ENCODE data around the gene MARK2.
A peak's percentile ranks its signal among the peaks of the same experiment; 100 is the strongest.

The MARK2 gene

GRCh38 chr11:63831326-63831725 is 7.6 kb upstream of the MARK2 start:
- DNase-seq = no peak

DNA sequence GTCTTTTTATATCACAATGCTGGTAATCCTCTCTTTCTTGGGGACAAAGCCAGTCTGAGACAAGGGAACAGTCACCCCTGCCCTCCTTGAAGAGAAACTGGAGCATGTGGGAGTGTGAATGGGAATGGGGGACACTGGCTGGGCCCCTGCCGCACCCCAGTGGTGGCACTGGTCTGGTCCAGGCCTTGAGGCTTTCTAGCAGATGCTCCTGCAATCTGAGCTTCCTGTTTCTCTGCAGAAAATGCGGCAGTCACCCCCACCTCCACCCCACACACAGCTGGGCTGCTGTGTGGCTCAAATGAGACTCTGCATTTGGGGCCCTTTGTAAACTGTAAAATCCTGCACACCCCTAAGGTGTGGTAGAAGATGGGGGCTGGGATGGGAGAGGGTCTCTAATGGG is 6.6 kb upstream of the MARK2 start:
- DNase-seq = no peak

DNA sequence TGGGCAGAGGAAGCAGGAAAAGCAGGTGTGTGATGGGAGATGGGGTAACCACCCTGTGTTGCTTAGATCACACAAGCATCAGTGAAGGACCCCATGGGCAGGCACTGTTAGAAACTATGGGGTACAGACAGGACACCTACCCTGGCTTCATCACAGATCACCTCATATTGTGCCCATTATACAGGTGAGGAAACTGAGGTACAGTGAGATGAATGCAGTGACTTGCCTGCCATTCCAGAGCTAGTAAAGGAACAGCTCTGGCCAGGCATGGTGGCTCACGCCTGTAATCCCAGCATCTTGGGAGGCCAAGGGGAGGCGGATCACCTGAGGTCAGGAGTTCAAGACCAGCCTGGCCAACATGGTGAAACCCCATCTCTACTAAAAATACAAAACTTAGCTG is 5.9 kb upstream of the MARK2 start:
- DNase-seq = no peak

DNA sequence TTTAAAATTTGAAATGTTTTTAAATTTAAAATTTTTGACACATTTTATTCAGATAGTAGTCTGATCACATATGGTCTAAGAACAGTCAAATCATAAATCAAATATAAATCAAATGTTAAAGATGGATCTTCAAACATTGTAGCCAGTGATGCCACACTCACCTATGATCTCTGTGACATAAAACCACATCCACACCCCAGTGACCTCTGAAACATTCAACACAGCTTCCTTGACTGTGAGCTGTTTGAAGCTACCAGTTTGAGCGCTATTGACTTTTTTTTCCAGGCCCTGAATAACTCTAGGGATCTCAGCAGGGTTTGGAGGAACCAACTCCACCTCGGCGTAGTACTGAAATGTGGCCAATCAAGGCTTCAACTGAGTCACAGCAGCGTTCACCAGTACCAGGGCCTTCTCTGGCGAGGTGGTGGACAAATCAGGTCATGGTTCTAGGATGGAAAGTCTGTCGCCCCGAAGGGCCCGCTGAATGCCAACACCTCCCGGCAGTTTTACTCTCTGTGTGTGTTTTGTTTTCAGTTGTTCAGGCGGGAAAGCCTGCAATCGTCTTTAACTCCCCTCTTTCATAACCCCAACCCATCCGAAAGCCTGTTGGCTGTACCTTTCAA is 4.3 kb upstream of the MARK2 start:
- no peak for DNase-seq

DNA sequence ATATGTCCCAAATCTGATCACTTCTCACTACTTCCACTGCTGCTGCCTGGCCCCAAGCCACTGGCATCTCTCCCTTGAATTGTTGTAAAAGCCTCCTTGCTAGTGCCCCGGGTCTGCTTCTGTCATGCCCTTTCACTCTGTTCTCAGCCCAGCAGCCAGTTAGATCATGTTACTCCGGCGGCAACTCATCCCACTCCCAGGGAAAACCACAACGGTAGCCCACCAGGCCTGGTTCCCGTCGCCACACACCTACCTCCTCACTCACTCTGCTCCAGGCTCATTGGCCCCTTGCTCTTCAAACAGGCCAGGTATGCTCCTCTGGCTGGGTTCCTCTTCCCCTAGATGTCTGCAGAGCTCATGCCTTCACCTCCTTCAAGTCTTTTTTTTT is 3.8 kb upstream of the MARK2 start:
- DNase-seq = no peak

GRCh38 chr11:63837027-63837688 is 1.8 kb upstream of the MARK2 start:
- DNase-seq = peak; percentile 81

DNA sequence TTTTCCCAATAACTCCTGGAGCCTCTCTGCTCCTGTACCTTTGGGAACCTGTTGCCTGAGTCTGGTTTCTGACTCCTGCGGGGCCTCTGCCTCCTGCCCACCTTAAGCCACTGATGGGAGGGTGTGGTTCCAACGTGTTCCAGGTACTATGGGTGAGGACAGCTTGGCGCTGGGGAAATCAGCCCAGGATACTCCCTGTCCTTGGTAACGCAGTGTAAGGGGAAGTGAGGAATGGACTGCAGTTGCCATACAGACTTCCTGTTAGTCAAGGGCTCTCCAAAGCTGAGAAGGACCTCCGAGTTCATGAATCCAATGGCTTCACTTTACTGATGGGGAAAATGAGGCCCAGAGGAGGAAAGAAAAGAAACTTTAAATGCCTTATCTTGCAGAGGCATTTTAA is 1.2 kb upstream of the MARK2 start:
- DNase-seq = no peak

DNA sequence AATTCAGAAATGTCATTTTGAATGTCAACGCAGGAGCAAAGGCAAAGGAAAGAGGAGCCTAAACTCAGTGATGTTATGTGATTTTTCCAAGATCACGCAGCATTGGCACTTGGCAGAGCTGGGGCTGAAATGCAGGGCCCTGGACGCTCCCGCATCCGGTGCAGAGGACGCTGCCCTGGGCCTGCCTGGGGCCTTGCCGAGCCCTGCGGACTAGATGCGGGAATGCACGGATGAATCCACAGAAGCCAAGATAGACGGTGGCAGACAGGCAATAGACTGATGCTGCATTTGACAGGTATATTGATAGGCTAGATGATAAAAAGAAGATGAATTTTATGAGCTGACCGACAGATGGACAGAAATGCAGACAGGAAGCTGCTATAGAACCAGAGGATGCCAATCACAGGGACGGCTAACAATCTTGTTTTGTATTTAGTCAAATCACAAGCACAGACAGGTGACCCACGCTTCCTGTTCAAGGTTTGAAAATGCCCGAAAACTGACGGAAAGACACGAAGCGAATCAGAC is 696 bp upstream of the MARK2 start:
- no peak for DNase-seq

DNA sequence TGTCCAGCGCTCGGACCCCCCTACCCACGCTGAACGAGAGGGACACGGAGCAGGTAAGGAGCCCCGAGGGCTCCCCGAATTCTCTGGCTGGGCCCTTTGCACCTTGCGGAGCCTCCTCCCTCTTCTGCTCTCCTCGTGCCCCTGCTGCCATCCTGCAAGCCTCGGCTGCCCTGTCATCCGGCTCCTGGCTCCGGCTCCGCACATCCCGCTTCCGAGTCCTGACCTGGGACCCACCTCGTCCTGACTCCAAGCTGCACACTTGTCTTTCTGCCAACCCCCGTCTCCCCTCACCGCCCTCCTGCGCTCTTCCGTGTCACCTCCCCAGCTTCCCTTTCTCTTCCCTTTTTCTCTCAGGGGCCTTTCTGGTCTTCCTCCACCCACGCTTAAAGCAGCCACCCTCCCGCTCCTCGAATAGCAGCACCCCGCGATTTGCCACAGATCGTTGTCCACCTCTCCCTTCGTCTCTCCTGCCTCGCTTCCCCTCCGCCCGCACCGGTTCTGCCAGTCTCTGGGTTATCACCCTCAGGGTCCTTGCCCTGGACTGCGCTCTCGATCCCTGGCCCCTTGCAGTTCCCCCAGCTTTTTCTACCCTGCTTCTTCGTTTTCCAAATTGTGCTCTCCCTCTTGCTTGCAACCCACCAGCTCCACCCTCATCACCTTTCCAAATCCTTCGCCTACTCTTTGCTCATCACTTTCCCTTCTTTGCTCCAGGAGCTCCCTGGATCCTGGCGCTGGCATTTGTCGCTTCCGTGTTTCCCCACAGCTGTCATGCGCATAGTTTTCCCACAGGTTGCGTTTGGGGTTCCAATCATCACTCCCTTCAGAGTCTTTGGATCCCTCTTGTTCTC is 822 bp downstream of the MARK2 start:
- DNase-seq = no peak

DNA sequence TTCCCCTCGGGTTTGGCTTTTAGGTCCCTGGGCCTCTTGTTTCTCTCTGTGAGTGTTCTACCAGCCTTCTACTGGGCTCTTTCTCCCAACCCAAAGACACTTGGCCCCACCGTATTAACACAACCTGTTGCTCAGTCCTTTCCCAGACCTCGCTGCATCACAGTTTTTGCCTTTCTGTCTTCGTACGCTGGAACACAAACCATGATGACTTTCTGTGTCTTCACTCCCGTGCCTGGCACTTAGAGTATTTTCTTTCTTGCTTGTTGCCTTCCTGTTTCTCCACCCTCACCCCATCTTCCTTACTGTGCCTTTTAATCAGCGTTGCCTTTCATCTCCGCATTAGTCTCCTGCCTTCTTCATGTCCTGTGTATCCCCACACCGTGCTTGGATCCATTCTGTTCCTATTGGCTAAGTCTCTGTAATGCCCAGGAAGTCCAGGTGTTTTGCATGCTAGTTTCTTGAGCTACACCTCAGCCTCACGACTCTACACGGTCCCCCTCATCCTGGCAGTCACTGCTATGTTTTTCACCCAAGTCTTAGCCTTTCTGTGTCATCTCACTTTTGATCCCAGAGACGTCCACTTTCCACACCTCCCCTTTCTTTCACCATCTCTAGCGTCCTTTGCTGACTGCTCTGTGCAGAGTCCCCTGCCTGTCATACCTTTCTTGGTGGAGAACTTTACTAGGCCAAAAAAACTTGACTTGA is 1.6 kb downstream of the MARK2 start:
- no peak for DNase-seq

DNA sequence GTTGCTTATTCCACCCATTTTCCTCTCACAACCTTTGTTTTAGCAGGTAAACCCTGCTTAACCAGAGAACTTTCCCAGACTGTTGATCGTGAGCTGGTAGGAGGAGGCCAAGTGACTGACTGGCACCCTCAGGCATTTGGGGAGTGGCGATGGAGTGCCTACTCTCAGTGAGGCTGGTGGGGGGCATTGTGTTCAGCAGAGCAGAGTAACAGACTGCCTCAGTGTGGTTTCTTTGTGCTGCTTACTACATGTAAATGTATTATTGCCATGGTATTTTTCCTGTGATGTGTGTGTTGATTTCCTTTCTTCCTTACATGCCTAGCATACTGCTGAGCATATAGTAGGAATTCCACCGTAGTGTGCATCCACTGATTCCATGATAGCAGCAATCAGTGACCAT is 2.6 kb downstream of the MARK2 start:
- DNase-seq = peak; percentile 31

DNA sequence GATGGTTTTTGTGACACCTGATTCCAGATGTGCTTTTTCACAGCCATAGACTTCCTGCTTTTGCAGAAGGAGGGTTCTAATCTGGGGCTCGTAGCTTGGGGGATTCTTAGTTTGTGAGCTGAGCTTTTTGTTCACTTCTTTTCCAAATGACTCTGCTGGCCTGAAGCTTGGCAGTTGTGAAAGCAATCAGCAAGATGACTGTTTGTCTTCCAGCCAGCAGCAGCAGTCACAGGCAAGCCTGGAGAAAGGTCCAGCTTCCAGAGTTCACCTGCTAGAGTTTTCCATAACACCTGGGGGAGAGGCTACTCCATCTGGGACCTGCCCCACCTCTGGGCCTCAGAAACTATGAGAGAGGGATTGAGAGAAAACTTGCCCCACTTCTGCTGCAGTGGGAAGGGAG is 4.1 kb downstream of the MARK2 start:
- no peak for DNase-seq

DNA sequence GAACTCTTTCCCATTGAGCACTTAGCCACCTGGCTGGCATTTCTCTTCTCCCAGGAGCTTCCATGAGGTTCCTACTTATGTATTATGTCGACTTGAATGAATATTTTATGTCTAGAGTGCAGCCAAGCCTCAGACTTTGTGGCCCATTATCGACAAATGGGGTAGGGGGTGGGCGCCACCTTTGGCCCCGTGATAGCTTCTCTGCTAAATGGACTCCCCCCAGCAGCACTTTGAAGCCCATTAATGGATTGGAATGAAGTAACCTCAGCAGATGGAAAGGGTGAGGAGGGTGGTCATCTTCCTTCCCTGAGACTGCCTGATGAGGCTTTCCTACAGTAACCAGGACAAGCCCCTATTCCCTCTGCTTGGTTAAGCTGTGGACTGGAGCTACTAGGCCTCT is 5.9 kb downstream of the MARK2 start:
- no peak for DNase-seq

- no peak for DNase-seq
Observed at GRCh38 chr11:63845303-63845702, 6.4 kb downstream of the MARK2 start.

DNA sequence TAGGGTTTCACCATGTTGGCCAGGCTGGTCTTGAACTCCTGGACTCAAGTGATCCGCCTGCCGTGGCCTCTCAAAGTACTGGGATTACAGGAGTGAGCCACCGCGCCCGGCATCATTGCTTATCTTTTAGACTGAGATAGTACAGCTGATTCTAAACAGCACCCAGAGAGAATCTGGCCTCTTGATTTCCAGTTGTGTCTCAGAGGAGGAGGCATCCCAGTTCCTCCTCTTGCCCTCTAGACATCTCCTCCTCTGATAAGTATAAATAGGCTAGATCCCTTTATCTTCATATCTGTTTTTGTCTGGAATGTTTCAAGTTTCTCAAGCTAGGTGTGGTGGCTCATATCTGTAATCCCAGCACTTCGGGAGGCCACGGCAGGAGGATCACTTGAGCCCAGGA is 7.0 kb downstream of the MARK2 start:
- DNase-seq = no peak

DNA sequence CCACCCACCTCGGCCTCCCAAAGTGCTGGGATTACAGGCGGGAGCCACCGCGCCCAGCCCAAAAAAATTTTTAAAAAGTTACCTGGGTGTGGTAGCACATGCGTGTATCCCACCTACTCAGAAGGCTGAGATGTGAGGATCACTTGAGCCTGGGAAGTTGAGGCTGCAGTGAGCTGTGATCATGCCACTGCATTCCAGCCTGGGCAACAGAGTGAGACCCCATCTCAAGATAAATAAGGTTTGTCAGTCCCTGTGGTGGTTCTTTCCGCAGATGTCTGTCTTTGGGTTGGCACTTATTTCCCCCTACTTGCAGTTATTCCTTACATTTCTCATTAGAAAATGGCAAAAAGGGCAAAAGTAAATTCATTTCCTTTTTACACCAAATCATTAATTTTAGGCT is 8.0 kb downstream of the MARK2 start:
- no peak for DNase-seq

DNA sequence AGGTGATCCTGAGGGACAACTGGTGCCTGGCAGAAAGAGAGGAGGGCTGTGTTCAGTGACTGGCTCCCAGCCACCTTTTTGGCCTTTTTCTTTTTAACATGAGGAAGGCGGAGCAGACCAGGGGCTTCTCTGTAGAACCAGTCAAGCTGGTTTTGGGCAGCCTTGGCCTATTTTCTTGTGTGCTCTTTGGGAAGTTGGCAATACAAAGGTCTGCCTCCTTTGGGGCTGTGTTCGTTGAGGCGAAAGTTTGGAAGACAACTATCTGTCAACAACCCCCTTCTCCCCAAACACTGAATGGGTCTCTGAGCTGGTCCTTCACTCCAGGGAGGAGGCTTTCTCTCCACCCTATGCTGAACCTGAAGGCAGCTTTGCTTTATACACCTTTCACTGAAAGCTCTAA is 8.5 kb downstream of the MARK2 start:
- no peak for DNase-seq

- no peak for DNase-seq
Observed at GRCh38 chr11:63849691-63850090, 10.8 kb downstream of the MARK2 start.

DNA sequence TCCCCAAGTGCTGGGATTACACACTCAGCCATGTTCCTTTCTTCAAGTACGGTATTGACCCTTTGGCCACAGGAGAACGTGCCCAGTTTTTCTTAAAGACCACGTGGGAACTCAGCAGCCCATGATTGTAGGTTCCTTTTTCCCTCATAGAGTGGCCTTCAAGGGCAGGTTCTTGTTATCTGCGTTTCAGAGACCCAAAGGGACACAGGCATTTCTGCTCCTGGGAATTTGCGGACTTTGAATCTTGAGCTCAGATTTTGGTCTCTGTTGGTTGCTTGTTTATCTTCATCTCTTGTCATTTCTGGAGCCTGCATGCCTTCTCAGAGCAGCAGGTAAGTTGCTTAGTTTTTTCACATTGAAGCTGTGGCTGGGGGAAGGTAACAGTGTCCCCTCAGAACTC is 12.0 kb downstream of the MARK2 start:
- DNase-seq = no peak

DNA sequence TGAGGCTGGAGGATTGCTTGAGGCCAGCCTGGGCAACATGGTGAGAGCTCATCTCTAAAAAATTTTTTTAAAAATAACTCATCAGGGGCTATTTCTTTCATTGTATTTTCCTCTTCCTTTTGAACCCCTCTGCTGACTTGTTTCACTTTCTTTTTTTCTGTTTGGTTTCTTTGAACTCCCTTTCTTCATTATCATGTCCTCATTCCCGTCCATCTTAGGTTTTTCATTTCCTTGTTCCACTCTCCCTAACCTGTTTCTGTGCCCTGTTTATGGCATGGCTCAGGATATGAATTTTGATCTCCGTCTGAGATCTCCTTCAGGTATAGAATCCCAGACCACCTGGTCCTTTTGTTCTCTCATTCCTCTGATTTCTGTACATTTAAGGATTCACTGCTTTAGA is 12.5 kb downstream of the MARK2 start:
- DNase-seq = no peak

DNA sequence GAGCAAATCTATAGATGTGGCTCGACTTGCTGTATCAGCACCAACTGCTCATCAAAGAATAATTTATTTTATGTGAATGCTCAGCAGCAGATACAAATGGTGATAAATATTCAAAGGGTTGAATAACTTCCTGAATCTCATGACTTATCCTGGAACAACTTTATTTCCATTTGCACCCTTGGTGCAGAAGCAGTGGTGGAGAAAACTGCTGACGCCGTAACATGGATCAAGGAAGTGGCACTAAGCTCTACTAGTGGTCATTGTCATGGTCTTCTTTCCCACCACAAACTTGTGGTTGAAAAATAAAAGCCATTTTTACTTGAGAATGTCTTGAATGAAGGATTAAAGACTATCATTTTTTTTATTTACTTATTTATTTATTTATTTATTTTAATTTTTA is 14.6 kb downstream of the MARK2 start:
- no peak for DNase-seq

DNA sequence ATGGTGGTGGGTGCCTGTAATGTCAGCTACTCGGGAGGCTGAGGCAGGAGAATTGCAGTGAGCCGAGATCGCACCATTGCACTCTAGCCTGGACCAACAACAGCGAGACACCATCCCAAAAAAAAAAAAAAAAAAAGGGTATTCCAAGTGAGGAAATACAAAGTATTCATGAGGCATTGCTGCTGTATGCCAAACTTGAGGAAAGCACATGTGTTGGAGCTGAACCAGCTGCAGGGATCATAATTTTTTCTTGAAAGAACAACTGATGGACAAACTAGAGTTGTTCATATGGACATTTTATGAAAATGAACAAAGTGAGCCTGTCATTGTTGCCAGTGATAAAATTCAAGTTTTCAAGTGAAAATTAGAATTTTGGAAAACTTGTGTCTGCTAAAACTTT is 15.8 kb downstream of the MARK2 start:
- DNase-seq = no peak

DNA sequence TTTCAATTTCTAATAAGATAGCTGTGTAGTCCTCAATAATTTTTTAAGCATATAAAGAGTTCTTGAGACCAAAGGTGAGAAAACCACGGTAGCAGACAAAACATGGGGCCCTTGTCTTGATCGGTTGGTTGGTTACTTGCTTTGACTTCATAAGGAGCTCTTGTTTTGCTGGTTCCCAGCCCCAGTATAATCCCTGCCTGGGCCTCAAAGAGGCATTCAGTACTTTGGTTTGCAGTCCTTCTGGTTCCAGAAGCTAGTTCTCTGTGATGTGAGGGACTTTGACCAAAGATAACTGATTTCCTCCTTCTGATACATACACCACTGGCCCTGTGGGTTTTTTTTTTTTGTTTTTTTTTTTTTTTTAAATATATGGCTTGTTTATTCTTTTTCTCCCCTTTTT is 17.1 kb downstream of the MARK2 start:
- no peak for DNase-seq

Measured in midbrain (tissue), 1 donor.